Mucosa of stomach (tissue), 1 donor: Measurements from ENCODE around the gene GSC2.
"Not testable (repeated sequence)": the region's sequence is repeated elsewhere in the genome, so short reads cannot be mapped to it uniquely, and the experiment has no call there.

Source experiments
- H3K27me3 ChIP-seq: one replicate; pipeline ENCODE4 v1.7.0; 2013; ENCODE audit warnings: mild to moderate bottlenecking, low read length; ENCODE audit not compliant: control insufficient read depth, insufficient read depth
- H3K36me3 ChIP-seq: one replicate; pipeline ENCODE4 v1.7.0; 2013; ENCODE audit warnings: low read length; ENCODE audit not compliant: control insufficient read depth, insufficient read depth
- H3K4me1 ChIP-seq: one replicate; pipeline ENCODE4 v1.7.0; 2013; ENCODE audit warnings: mild to moderate bottlenecking, low read length; ENCODE audit not compliant: control insufficient read depth, insufficient read depth
- H3K4me3 ChIP-seq: one replicate; pipeline ENCODE4 v1.7.0; 2013; ENCODE audit warnings: low read length
- H3K9ac ChIP-seq: one replicate; pipeline ENCODE4 v1.7.0; 2013; ENCODE audit warnings: mild to moderate bottlenecking, low read length, moderate library complexity
- H3K9me3 ChIP-seq: one replicate; pipeline ENCODE4 v1.7.0; 2013; ENCODE audit warnings: mild to moderate bottlenecking, low read length, moderate library complexity; ENCODE audit not compliant: control insufficient read depth
- donor health status: Pancreatic carcinoma.

Gene GSC2

GRCh38 chr22:19166421-19166820 is 16.3 kb upstream of the GSC2 start:
- no peak overlapping the region for H3K4me3 ChIP-seq
- H3K9me3 ChIP-seq, result no peaks in the 10 kb centered on the region
- H3K27me3 ChIP-seq, result peaks cover 41% of the 10 kb centered on the region
- no peaks in the 10 kb centered on the region for H3K36me3 ChIP-seq
- peaks cover 16% of the 10 kb centered on the region for H3K4me1 ChIP-seq
- H3K9ac ChIP-seq, result no peak overlapping the region

- Histone ChIP-seq H3K9me3 (no peaks in the 10 kb centered on the region), H3K4me1 (no peaks in the 10 kb centered on the region), H3K4me3 (no peak overlapping the region), H3K27me3 (peaks cover 27% of the 10 kb centered on the region), H3K36me3 (no peaks in the 10 kb centered on the region), H3K9ac (no peak overlapping the region)
These were observed 14.3 kb upstream of the GSC2 start for GRCh38 chr22:19164425-19164824.

- H3K9me3 ChIP-seq, H3K9ac ChIP-seq, H3K4me1 ChIP-seq, H3K27me3 ChIP-seq, H3K4me3 ChIP-seq, H3K36me3 ChIP-seq: not testable (repeated sequence)
These were observed 8.6 kb upstream of the GSC2 start for GRCh38 chr22:19158649-19159048.

- H3K4me3 ChIP-seq, H3K4me1 ChIP-seq, H3K36me3 ChIP-seq, H3K9ac ChIP-seq, H3K9me3 ChIP-seq: not testable (repeated sequence)
- peaks cover 20% of the 10 kb centered on the region for H3K27me3 ChIP-seq
These were observed 6.0 kb upstream of the GSC2 start for GRCh38 chr22:19156109-19156508.

DNA sequence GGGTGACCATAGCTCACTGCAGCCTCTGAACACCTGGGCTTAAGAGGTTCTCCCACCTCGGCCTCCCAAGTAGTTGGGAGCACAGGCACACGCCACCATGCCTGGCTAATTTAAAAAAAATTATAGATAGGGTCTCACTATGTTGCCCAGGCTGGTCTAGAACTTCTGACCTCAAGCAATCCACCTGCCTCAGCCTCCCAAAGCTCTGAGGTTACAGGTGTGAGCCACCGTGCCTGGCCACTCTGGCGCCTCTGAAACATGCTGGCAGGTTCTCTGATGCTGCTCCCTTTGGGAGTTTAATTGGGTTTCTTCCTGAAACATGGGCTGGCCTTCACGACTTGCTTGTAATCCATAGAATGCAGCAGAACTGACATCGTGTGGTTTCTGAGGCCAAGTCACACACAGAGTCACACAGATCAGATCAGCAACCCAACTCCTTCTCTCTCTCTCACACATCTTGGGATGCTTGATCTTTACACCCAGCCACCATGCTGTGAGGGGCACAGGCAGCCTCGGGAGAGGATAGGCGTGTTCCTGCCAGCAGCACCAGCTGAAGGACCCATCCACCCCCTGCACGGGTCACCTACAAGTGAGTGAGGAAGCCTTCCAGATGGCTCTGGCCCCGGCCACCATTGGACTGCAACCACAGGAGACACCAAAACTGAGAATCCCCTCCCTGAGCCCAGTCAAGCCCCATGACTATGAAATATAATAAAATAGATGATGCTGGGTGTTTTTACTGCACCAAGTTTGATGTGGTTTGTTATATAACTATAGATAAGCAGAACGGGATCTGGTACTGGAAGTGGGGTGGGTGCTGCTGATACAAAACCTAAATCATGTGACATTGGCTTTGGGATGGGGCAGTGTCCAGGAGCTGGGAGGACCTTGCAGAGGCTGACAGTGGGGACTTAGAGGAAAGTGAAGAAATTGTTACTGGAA is 3.1 kb upstream of the GSC2 start:
- Histone ChIP-seq H3K4me1 (no peaks in the 10 kb centered on the region), H3K27me3 (peaks cover 42% of the 10 kb centered on the region), H3K9me3 (no peaks in the 10 kb centered on the region), H3K4me3 (no peak overlapping the region), H3K9ac (no peak overlapping the region), H3K36me3 (no peaks in the 10 kb centered on the region)

DNA sequence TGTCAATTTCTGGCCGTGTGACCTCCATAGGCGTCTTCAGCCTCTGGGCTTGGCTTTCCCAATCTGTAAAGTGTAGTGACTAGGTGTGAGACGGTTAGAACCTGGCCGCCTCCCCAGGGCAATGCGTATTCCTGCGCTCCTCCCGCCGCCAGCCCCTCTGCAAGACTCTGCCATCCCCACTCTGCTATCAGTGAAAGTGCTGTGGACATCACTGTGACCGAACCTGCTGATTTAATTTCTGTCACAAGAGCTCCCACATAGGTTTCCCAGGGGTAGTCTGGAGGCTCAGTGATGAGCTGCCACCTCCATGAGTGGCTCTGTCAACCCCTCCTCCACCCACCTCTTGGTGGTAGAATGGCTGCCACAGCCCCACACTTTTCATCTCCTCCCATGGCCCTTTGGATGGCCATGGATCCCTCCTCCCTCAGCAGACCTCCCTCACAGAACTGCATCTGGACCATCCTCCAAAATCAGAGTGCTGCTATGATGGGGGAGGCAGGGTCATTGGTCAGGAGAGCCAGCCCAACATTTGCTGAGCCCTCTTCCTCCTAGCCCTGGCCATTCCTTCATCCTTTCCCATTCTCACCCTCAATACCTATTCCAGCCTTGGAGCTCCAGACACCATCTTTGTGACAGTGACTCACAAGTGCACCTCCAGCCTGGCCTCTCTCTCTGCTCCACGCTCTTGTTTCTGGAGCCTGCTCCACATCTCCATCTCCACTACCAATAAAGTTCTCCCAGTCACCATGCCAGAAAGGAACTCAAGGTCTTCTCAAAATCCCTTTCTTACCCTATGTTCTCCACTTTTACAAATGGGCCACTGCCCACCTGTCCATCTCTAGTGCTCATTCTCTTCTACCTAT is 1.5 kb upstream of the GSC2 start:
- Histone ChIP-seq H3K9ac (no peak overlapping the region), H3K4me1 (no peaks in the 10 kb centered on the region), H3K27me3 (peaks cover 56% of the 10 kb centered on the region)

DNA sequence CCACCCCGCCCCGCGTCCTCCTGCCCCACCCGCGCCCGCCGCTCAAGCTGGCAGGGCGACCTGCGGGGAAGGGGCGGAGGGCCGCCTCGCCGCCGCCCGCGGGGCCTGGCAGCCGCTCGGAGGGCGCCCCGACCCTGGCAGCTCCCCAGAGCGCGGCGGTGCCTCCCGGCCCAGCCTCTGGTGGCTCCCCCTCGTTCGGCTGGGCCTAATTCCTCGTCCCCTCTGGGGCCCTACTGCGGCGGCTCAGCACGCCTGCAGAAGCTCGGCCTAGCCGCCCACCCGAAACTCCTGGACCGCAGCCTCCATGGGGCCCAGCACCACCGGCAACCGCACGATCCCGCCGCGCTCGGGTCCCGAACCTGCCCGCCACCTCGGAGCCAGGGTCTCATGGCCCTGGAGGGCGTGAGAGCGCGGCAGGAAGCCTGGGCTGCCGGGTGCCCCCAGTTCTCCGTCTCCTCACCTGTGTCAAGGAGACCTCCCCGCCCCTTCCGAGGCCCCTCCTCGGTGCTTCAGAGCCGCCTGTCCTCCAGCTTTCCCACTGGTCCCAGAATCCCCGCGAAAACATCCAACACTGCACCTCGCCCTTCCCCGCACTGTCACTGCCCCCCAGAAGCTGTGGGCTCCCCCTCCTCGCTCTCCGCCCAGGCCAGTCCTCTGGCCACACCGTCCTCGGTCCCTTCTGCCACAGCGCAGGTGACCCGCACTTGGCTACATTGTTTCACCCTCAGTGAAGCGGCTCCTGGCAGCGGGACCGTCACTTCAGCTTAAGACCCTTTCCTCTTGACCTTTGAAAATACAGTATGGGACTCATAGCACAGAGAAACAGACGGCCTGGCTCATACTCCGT is 613 bp upstream of the GSC2 start:
- Histone ChIP-seq H3K4me3 (no peak overlapping the region), H3K4me1 (no peaks in the 10 kb centered on the region), H3K9me3 (no peaks in the 10 kb centered on the region), H3K9ac (no peak overlapping the region), H3K27me3 (peaks cover 56% of the 10 kb centered on the region), H3K36me3 (no peaks in the 10 kb centered on the region)

More for the DNA sequence above, 1.5 kb upstream of the GSC2 start:
- Histone ChIP-seq H3K4me3 (no peak overlapping the region), H3K9me3 (no peaks in the 10 kb centered on the region), H3K36me3 (no peaks in the 10 kb centered on the region)

GRCh38 chr22:19149047-19149883 is 827 bp downstream of the GSC2 start:
- H3K9me3 ChIP-seq, result no peaks in the 10 kb centered on the region
- no peak overlapping the region for H3K4me3 ChIP-seq
- no peaks in the 10 kb centered on the region for H3K4me1 ChIP-seq
- H3K27me3 ChIP-seq, result peaks cover 56% of the 10 kb centered on the region
- no peaks in the 10 kb centered on the region for H3K36me3 ChIP-seq
- no peak overlapping the region for H3K9ac ChIP-seq

DNA sequence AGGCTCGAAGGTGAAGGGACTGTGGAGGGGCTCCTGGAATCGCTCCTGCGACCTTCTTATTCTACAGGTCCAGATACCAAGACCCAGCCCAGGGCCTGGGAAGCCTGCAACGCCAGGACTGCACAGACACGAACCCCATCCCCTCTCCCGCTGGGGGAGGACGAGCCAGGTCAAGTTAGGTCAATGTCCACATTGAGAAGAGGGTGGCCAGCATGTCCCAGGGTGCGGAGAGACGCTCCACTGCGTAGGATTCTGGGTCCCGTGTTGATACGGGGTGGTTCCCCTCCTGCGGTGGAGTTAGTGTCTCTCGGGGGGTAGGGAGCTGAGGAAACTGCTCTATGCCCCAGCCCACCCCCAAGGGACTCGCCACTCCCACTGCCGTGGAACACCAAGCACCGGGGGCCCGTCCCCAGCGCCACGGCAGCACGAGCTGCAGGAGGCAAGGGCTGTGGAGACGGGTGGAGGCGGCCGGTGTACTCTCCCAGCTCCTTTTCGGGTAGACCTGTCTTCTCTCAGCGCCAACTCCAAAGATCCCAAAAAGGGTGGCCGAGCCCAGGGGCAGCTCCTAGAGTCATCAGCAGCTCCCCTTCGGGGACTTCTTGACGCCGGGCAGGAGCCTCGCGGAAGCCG is 1.6 kb downstream of the GSC2 start:
- H3K9me3 ChIP-seq, result no peaks in the 10 kb centered on the region
- no peaks in the 10 kb centered on the region for H3K36me3 ChIP-seq
- no peak overlapping the region for H3K4me3 ChIP-seq
- peaks cover 54% of the 10 kb centered on the region for H3K27me3 ChIP-seq
- no peak overlapping the region for H3K9ac ChIP-seq
- H3K4me1 ChIP-seq, result peaks cover 4% of the 10 kb centered on the region

GRCh38 chr22:19147195-19147780 is 2.8 kb downstream of the GSC2 start:
- H3K27me3 ChIP-seq, result peaks cover 47% of the 10 kb centered on the region
- no peaks in the 10 kb centered on the region for H3K9me3 ChIP-seq
- H3K36me3 ChIP-seq, result no peaks in the 10 kb centered on the region
- H3K4me1 ChIP-seq, result peaks cover 8% of the 10 kb centered on the region
- H3K4me3 ChIP-seq, result no peak overlapping the region
- H3K9ac ChIP-seq, result no peak overlapping the region
